Inflammatory macrophage treated with lipopolysaccharide for 1 hour (primary cell): Measurements from ENCODE around the gene TEX2.
"Not testable (repeated sequence)": the region's sequence is repeated elsewhere in the genome, so short reads cannot be mapped to it uniquely, and the experiment has no call there.

ENCODE experiments used
- DNase-seq, 2 donors: peaks; one replicate each; pipeline ENCODE4 v3.0.0-alpha.2; 2020 to 2022

The TEX2 gene

GRCh38 chr17:64238449-64238848 is 24.6 kb downstream of the TEX2 start:
- peak; percentile 16 to 77 for DNase-seq

- peak; percentile 29 to 42 for DNase-seq
These were observed 26.1 kb downstream of the TEX2 start for GRCh38 chr17:64236827-64237403.

GRCh38 chr17:64234961-64235360 is 28.1 kb downstream of the TEX2 start:
- DNase-seq, result no peak

DNA sequence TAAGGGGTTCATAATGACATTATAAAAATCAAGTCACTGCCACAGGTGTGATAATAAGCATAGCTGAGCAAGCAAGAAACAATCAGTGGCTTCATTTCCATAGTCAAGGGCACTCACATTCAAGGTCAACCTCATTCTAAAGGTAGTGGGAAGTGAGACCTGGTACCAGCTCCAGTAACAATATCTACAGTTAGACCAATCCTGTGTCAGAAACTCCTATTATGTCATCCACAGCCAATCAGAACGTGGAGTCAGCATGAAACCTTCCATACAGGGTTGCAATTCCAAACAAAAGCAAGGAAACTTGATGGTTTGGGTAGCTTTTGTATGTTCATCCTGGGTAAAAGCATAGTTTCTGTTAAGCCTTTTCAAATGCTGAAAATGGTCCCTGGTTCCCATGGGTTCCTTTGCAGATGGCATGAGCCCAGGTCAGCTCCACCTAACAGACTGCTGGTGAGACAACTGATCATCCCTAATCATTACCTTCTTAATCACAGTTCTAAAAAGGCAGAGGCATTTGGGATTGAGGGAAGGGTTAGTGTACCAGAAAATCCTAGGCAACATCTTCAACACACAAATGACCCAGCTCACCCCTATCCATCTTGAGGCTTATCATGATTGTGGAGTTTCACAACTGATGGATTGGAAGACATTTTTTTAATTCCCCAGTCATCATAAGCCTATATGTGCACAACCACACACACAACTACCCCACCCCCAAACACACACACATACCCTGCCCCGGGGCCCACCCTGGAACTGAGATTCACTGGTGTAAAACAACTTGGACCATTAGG is 30.4 kb downstream of the TEX2 start:
- DNase-seq, result no peak

GRCh38 chr17:64231567-64232141 is 31.4 kb downstream of the TEX2 start:
- no peak for DNase-seq

DNA sequence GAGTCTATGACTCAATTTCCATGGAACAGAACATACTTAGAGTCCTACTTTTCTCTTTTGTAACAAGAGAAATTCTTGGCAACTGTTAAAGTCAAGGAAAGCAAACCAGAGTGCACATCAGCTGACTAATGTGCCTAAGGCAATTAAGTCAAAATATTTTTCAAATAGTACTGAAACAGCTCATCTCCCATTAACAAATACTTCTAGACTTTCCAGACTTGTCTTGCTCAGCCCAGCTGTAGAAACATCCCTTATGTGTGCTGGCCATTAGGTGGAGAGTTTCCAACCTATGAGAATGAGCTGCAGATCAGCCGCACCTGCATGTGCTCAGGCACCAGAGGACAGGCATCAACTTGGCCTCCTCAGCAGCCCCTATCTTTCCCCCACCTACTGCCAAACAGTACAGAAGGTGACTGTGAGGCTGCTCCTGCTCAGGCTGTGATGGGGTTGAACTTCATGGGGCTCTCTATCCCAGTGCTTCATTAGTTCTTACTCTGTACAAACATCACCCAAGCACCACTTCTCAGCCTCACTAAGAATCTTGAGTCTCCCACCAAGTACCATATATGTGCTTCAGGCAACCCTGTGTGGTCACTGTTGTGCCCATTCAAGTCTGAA is 32.2 kb downstream of the TEX2 start:
- no peak for DNase-seq

DNA sequence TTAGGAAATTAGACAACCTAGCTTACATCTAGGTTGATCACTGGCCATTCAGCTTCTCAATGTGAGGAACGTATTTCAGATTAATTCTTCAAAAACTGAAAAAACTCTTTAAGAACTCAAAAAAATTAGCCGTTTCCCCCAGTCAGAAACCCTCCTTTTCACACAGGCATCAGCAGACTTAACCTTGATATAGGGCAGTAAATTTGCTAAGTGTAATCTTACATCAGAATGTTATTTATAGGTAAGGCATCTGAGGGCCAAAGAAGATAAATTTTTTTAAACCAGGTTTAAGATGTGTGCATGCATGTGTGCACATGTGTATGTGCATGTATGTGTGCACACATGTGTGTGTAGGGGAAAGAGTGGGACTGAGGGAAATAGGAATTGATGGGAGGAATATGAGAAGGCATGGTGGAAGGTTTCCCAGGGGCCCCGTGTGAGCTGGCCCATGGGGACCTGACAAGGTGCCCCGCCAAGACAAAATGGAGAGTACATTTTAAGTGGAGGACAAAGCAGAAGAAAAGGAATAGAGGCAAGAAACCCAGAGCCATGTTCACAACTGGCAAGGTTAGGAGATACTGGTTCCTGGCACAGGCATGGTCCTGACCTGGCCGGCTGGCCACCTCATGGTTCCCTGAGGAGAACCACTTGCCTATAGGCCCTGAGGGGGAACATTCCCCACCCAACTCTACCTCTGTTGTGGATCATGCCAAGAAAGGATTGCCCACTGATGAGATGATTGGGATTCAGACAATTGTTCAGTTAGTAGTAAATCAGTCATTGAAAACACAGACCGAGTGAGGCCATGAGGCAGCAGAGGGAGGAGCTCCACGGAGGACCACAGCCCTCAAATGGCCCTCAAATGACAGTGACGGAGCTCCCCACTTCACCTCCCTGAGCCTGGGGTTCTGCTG is 33.0 kb downstream of the TEX2 start:
- DNase-seq, result no peak

DNA sequence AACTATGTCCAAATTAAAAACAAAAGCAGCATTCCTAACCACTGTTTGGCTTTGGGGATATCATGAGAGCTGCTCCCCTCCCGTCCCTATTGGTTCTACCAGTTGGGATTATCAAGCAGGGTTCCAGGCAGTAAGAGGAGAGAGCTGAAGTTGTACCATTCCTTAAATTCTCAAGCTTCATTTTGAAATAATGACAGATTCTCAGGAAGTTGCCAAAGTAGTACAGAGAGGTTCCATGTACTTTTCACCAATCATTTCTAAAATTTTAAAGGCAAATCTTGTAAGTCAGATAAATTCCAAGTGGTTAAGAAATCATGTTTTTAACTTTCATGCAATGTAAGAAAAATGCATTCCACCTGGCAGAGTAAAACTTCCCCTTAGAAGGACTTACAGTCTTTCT is 36.9 kb downstream of the TEX2 start:
- DNase-seq, result no peak

DNA sequence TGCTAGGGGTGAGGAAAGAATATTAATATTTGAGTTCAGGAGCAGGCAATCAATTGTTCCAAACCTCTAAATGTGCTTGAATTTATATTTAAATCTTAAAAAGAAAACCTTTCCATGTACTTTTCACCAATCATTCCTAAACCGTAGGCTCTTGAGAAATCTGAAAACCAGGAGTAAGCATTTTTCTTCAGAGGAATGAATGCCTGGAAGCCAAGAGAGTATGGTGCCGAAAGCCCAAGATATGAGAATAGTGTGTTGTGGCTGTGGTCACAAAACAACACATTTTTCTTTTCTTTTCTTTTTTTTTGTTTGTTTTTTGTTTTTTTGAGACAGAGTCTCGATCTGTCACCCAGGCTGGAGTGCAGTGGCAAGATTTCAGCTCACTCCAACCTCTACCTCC is 37.6 kb downstream of the TEX2 start:
- DNase-seq, result no peak

- no peak for DNase-seq
These were observed 39.0 kb downstream of the TEX2 start for GRCh38 chr17:64223931-64224629.

GRCh38 chr17:64223283-64223682 is 39.8 kb downstream of the TEX2 start:
- no peak for DNase-seq

DNA sequence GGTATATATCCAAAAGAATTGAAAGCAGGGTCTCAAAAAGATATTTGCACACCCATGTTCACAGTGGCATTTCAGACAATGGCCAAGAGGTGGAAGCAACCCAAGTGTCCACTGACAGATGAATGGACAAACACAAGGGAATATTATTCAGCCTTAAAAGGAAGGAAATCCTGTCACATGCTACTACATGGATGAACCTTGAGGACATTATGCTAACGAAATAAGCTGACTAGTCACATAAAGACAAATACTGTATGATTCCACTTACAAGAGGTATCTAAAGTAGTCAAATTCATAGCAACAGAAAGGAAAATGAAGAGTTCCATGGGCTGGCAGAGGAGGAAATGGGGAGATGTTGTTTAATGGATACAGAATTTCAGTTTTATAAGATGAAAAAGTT is 41.4 kb downstream of the TEX2 start:
- no peak for DNase-seq

GRCh38 chr17:64220604-64221003 is 42.5 kb downstream of the TEX2 start:
- not testable (repeated sequence) for DNase-seq

GRCh38 chr17:64219571-64219970 is 43.5 kb downstream of the TEX2 start:
- DNase-seq, result no peak

GRCh38 chr17:64218066-64218465 is 45.0 kb downstream of the TEX2 start:
- DNase-seq, result peak; percentile 35 to 49

DNA sequence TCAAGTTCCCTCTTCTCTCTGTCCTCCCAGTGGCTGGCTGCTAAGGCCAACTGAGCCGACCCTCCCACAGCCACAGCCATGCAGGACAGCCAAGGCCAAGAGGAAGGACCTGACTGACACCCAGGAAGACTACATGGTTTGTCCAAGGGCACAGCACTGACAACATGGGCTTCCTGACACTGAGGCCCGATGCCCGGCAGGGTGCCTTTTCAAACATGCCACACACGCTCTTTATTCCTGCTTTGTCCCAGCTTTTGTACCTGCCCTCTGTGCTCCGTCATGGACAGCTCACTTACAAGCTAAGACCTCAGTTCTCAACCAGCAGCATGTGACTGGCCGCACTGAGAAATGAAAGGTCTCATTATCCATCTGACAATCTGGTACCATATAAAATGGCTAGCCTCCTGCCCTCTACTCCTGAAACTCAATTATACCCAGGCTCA is 45.8 kb downstream of the TEX2 start:
- no peak for DNase-seq

DNA sequence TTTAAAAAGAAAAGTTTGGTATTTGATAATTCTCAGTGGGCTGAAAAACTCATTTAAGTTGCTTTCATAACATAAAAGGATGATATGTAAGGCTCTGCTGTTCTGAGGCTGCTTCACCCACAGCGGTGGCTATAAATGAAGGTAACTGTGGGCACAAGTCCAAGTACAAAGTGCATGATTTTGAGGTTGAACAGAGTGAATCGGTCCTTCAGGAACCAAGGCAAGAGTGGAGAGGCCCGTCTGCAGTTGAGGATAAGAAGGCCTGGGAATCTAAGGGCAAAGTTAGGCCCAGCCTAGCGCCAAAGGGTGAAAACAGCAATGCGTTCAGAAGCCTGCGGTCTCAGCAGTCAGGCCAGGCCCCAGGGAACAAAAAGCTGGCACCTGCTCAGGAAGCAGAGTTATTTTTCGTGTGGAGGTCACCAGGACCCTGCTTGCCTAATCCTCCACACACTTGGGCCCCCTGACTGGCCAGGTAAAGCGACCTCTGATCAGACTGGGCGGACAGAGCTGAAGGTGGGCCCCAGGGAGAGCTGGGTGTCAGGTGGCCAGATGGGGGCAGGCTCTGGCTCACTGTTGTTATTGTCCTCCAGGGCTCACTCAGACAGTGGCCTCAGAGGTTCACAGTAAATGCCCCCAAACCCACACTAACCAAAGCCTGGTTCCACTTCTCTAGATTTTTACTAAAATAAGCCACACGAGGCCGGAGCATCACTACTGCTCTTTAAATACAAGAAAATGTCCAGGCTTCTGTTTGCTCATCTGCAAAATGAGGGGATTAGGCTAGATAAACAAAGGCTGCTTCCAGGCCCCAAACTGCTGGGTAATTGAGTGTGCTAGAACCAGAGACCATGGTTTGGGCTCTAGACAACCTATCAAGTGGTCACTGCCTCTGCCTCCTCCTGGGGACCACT is 46.5 kb downstream of the TEX2 start:
- no peak for DNase-seq

- no peak for DNase-seq
These were observed 47.1 kb downstream of the TEX2 start for GRCh38 chr17:64216000-64216337.

GRCh38 chr17:64214950-64215349 is 48.1 kb downstream of the TEX2 start:
- DNase-seq, result no peak

GRCh38 chr17:64213995-64214811 is 48.9 kb downstream of the TEX2 start:
- no peak for DNase-seq
